ENCODE results near the gene EEF1AKMT1.

EEF1AKMT1 gene

DNA sequence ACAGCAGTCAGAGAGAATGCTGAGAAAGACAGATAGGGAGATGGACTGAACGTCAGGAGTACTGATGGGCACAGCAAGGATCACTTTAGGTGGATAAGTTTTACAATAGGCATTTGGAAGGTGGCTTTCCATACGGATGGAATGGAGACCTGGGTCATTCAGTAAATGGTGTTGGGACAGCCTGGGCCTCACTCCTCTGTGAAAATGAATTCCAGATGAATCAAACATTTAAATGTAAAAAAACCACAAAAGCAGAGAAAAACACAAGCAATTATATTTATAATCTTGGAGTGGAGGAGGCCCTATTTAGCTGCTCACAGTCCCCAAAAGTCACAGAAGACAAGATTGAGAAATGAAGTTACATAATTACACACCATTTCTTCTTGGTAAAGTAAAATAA lies 65.5 kb downstream of the EEF1AKMT1 start:
- H3K4me1 ChIP-seq (ENCODE audit: control insufficient read depth, insufficient read depth, low read length): peaks cover 18% of the 10 kb centered on the region
- H3K4me3 ChIP-seq (ENCODE audit: low read length in 2 of 2): no peak overlapping the region
- no peak overlapping the region for H3K9ac ChIP-seq (ENCODE audit: low read length in 2 of 2)
- no peaks in the 10 kb centered on the region for H3K36me3 ChIP-seq (ENCODE audit: control insufficient read depth in 2 of 2, insufficient read depth in 2 of 2, low read length in 2 of 2)
- H3K9me3 ChIP-seq (ENCODE audit: control insufficient read depth in 2 of 2, low read length in 2 of 2): no peaks in the 10 kb centered on the region
- H3K27ac ChIP-seq (ENCODE audit: low read length): no peak overlapping the region
- no peaks in the 10 kb centered on the region for H3K27me3 ChIP-seq (ENCODE audit: control insufficient read depth in 1 of 2, insufficient read depth in 2 of 2, low read length in 2 of 2)

DNA sequence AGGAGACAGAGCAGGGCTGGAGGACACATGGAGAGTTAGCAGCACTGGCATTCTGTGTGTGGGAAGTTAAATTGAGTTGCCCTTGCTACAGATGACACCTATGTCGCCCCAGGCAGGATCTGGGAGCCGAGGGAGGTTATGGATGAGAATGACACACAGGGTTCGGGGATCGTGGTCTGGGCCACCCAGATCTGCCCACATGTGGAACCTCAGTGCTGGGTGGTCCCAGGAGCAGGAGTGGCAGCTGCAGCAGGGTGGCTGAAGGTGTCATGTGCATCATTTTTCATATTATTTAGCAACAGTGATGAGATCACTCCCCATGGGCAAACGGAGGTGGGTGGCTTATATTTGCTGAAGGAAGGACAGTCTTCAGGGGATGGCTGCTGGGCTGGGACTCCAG lies 67.1 kb downstream of the EEF1AKMT1 start:
- Histone ChIP-seq H3K27me3 (ENCODE audit: control insufficient read depth in 1 of 2, insufficient read depth in 2 of 2, low read length in 2 of 2) (no peaks in the 10 kb centered on the region), H3K36me3 (ENCODE audit: control insufficient read depth in 2 of 2, insufficient read depth in 2 of 2, low read length in 2 of 2) (no peaks in the 10 kb centered on the region), H3K9ac (ENCODE audit: low read length in 2 of 2) (no peak overlapping the region), H3K4me3 (ENCODE audit: low read length in 2 of 2) (no peak overlapping the region), H3K9me3 (ENCODE audit: control insufficient read depth in 2 of 2, low read length in 2 of 2) (no peaks in the 10 kb centered on the region), H3K27ac (ENCODE audit: low read length) (no peak overlapping the region), H3K4me1 (ENCODE audit: control insufficient read depth, insufficient read depth, low read length) (peaks cover 22% of the 10 kb centered on the region)

DNA sequence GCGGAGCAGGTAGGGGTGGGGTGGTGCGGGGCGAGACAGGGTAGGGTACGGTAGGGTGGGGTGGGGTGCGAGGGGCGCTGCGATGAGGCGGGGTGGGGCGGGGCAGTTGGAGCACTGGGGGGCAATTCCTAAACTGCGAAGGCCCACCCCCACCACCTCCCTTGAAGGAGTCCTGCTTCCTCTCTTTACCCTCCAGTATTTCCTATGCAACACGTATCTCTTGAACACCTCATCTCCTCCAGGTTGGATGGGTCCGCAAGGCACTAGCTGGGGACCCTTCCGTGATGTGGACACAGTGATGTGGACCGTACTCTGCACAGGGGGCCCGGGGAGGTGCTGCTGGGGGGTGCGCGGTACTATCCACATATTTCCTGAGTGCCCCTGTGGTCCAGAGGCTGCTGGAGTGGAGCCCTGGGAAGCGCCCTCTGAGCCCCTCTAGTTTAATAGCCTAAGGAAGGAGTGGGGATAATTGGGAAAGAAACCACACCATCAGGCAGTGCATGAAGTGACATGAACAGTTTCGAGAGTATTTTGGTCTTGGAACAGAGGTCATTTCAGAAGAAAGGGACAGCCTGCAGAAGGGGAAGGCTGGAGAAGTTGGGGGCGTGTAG lies 69.2 kb downstream of the EEF1AKMT1 start:
- Histone ChIP-seq H3K4me3 (ENCODE audit: low read length in 2 of 2) (peak overlapping the region in 1 of 2 donors; percentile 55), H3K27ac (ENCODE audit: low read length) (no peak overlapping the region)

GRCh38 chr13:20703780-20704458 lies 69.8 kb downstream of the EEF1AKMT1 start:
- no peak overlapping the region for H3K9ac ChIP-seq (ENCODE audit: low read length in 2 of 2)
- H3K4me3 ChIP-seq (ENCODE audit: low read length in 2 of 2): peak overlapping the region in 1 of 2 donors; percentile 62
- no peak overlapping the region for H3K27ac ChIP-seq (ENCODE audit: low read length)
- H3K36me3 ChIP-seq (ENCODE audit: control insufficient read depth in 2 of 2, insufficient read depth in 2 of 2, low read length in 2 of 2): no peaks in the 10 kb centered on the region
- peaks cover 13% of the 10 kb centered on the region for H3K4me1 ChIP-seq (ENCODE audit: control insufficient read depth, insufficient read depth, low read length)
- no peaks in the 10 kb centered on the region for H3K9me3 ChIP-seq (ENCODE audit: control insufficient read depth in 2 of 2, low read length in 2 of 2)
- H3K27me3 ChIP-seq (ENCODE audit: control insufficient read depth in 1 of 2, insufficient read depth in 2 of 2, low read length in 2 of 2): no peaks in the 10 kb centered on the region

More for the DNA sequence above, 69.2 kb downstream of the EEF1AKMT1 start:
- Histone ChIP-seq H3K9ac (ENCODE audit: low read length in 2 of 2) (no peak overlapping the region), H3K36me3 (ENCODE audit: control insufficient read depth in 2 of 2, insufficient read depth in 2 of 2, low read length in 2 of 2) (no peaks in the 10 kb centered on the region), H3K9me3 (ENCODE audit: control insufficient read depth in 2 of 2, low read length in 2 of 2) (no peaks in the 10 kb centered on the region), H3K27me3 (ENCODE audit: control insufficient read depth in 1 of 2, insufficient read depth in 2 of 2, low read length in 2 of 2) (no peaks in the 10 kb centered on the region), H3K4me1 (ENCODE audit: control insufficient read depth, insufficient read depth, low read length) (peaks cover 20% of the 10 kb centered on the region)

DNA sequence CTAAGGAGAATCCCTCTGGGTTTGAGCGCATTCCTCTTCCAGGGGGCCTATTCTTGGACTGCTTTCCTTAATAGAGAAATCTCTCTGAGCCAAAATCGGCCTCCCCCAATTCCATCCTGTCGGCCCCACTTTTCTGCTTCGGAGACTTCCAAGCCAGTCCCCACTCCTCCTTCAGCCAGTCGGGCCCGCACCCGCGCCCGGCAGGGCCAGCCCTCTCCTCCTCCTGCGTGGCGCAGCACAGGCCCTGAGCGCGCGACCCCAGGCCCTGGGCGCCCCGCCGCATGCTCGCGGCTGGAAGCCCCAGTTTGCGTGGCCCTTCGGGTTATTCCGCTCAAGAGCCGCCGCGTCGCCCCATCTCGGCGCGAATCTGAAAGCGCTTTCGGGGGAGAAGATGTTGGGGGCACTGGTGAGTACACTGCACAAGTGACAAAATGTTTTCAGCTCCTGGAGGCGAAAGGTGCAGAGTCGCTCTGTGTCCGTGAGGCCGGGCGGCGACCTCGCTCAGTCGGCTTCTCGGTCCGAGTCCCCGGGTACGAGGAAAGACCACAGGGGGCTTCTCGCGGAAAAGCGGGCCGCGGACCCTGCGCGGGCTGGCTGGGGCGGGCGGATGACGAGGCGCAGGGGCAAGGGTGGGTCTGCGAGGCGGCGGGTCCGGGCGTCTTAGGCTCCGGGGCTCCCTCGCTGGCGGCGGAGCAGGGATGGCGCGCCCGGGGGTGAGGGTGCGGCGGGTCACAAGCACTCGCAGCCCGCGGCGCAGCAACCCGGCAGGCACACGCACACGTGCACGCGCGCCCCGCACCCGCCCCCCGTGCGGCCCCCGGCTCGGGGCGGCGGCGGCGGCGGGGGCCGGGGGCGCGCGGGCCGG lies 70.6 kb downstream of the EEF1AKMT1 start, which contains the start of gene IL17D:
Gene IL17D, plus strand, starts transcription at position 785 of the 865 bp plus-strand sequence. CDS start 303 bp downstream, outside the sequence.
- Histone ChIP-seq H3K4me3 (ENCODE audit: low read length in 2 of 2) (peak within 1 kb of the TSS; percentile 80 to 83), H3K27ac (ENCODE audit: low read length) (peak within 1 kb of the TSS; percentile 37), H3K9ac (ENCODE audit: low read length in 2 of 2) (peak within 1 kb of the TSS; percentile 68 to 72), H3K27me3 (ENCODE audit: control insufficient read depth in 1 of 2, insufficient read depth in 2 of 2, low read length in 2 of 2) (no peaks in the 10 kb centered on the region), H3K4me1 (ENCODE audit: control insufficient read depth, insufficient read depth, low read length) (peaks cover 13% of the 10 kb centered on the region), H3K36me3 (ENCODE audit: control insufficient read depth in 2 of 2, insufficient read depth in 2 of 2, low read length in 2 of 2) (no peaks in the 10 kb centered on the region), H3K9me3 (ENCODE audit: control insufficient read depth in 2 of 2, low read length in 2 of 2) (no peaks in the 10 kb centered on the region)

DNA sequence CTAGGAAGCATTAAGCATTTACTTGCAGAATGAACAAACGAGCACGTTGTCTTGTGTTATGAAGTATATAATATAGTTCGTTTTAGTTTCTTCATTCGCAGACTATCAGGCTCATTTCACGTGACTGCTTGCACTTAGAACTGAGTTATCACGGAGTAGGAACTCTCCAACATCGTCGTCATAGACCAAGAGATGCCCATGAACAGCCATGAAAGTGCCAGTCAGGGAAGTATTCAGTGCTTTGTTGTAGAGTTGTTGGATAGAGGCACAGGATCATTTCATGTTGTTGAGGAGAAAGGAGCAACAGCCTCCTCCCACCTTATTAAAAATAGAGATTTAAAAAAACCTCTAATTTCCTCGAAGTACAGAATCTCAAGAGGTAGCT lies 71.2 kb downstream of the EEF1AKMT1 start:
- peak overlapping the region; percentile 68 to 72 for H3K9ac ChIP-seq (ENCODE audit: low read length in 2 of 2)
- peak overlapping the region; percentile 80 to 83 for H3K4me3 ChIP-seq (ENCODE audit: low read length in 2 of 2)
- no peaks in the 10 kb centered on the region for H3K36me3 ChIP-seq (ENCODE audit: control insufficient read depth in 2 of 2, insufficient read depth in 2 of 2, low read length in 2 of 2)
- no peak overlapping the region for H3K27ac ChIP-seq (ENCODE audit: low read length)
- no peaks in the 10 kb centered on the region for H3K9me3 ChIP-seq (ENCODE audit: control insufficient read depth in 2 of 2, low read length in 2 of 2)
- H3K4me1 ChIP-seq (ENCODE audit: control insufficient read depth, insufficient read depth, low read length): peaks cover 13% of the 10 kb centered on the region
- no peaks in the 10 kb centered on the region for H3K27me3 ChIP-seq (ENCODE audit: control insufficient read depth in 1 of 2, insufficient read depth in 2 of 2, low read length in 2 of 2)

DNA sequence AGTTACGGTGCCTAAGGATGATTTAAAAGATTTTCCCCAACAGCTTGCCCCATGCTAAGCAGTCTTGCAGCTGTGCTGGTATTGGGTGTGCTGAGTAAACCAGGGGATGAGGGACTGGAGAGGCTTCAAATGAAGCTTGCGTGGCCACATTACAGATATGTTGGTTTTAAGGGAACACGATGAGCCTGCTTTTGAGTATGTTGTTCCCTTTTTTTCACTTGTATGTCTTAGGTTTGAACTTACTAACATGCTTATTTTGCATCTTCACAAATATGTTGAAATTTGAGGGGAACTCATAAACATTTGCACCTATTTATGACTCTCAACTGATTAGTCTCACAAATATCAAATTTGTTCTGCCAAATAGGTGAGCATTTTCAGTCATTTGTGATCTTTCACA lies 72.3 kb downstream of the EEF1AKMT1 start:
- no peak overlapping the region for H3K4me3 ChIP-seq (ENCODE audit: low read length in 2 of 2)

GRCh38 chr13:20700288-20700687 lies 73.5 kb downstream of the EEF1AKMT1 start:
- H3K9ac ChIP-seq (ENCODE audit: low read length in 2 of 2): no peak overlapping the region
- no peak overlapping the region for H3K4me3 ChIP-seq (ENCODE audit: low read length in 2 of 2)
- no peaks in the 10 kb centered on the region for H3K36me3 ChIP-seq (ENCODE audit: control insufficient read depth in 2 of 2, insufficient read depth in 2 of 2, low read length in 2 of 2)
- H3K27me3 ChIP-seq (ENCODE audit: control insufficient read depth in 1 of 2, insufficient read depth in 2 of 2, low read length in 2 of 2): no peaks in the 10 kb centered on the region
- peaks cover 13% of the 10 kb centered on the region for H3K4me1 ChIP-seq (ENCODE audit: control insufficient read depth, insufficient read depth, low read length)
- no peak overlapping the region for H3K27ac ChIP-seq (ENCODE audit: low read length)
- H3K9me3 ChIP-seq (ENCODE audit: control insufficient read depth in 2 of 2, low read length in 2 of 2): no peaks in the 10 kb centered on the region

More for the DNA sequence above, 72.3 kb downstream of the EEF1AKMT1 start:
- Histone ChIP-seq H3K36me3 (ENCODE audit: control insufficient read depth in 2 of 2, insufficient read depth in 2 of 2, low read length in 2 of 2) (no peaks in the 10 kb centered on the region), H3K27me3 (ENCODE audit: control insufficient read depth in 1 of 2, insufficient read depth in 2 of 2, low read length in 2 of 2) (no peaks in the 10 kb centered on the region), H3K27ac (ENCODE audit: low read length) (no peak overlapping the region), H3K9me3 (ENCODE audit: control insufficient read depth in 2 of 2, low read length in 2 of 2) (no peaks in the 10 kb centered on the region), H3K4me1 (ENCODE audit: control insufficient read depth, insufficient read depth, low read length) (peaks cover 13% of the 10 kb centered on the region), H3K9ac (ENCODE audit: low read length in 2 of 2) (no peak overlapping the region)

DNA sequence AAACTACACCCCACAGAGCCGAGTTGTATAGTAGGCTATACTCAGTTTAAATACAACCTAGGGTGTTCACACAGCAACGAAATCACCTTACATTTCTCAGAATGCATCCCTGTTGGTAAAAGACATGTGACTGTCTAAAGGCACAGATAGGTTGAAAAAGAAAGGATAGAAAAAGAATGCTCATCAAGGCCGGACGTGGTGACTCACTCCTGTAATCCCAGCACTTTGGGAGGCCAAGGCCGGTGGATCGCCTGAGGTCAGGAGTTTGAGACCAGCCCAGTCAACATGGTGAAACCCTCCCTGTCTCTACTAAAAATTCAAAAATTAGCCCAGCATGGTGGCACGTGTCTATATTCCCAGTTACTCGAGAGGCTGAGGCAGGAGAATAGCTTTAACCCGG lies 74.0 kb downstream of the EEF1AKMT1 start:
- Histone ChIP-seq H3K36me3 (ENCODE audit: control insufficient read depth in 2 of 2, insufficient read depth in 2 of 2, low read length in 2 of 2) (no peaks in the 10 kb centered on the region), H3K9ac (ENCODE audit: low read length in 2 of 2) (no peak overlapping the region), H3K4me3 (ENCODE audit: low read length in 2 of 2) (no peak overlapping the region), H3K4me1 (ENCODE audit: control insufficient read depth, insufficient read depth, low read length) (peaks cover 12% of the 10 kb centered on the region), H3K9me3 (ENCODE audit: control insufficient read depth in 2 of 2, low read length in 2 of 2) (no peaks in the 10 kb centered on the region), H3K27me3 (ENCODE audit: control insufficient read depth in 1 of 2, insufficient read depth in 2 of 2, low read length in 2 of 2) (no peaks in the 10 kb centered on the region), H3K27ac (ENCODE audit: low read length) (no peak overlapping the region)

GRCh38 chr13:20696073-20696472 lies 77.7 kb downstream of the EEF1AKMT1 start:
- no peak overlapping the region for H3K27ac ChIP-seq (ENCODE audit: low read length)
- H3K9ac ChIP-seq (ENCODE audit: low read length in 2 of 2): no peak overlapping the region
- H3K9me3 ChIP-seq (ENCODE audit: control insufficient read depth in 2 of 2, low read length in 2 of 2): no peaks in the 10 kb centered on the region
- no peak overlapping the region for H3K4me3 ChIP-seq (ENCODE audit: low read length in 2 of 2)
- H3K4me1 ChIP-seq (ENCODE audit: control insufficient read depth, insufficient read depth, low read length): no peaks in the 10 kb centered on the region
- H3K36me3 ChIP-seq (ENCODE audit: control insufficient read depth in 2 of 2, insufficient read depth in 2 of 2, low read length in 2 of 2): no peaks in the 10 kb centered on the region
- H3K27me3 ChIP-seq (ENCODE audit: control insufficient read depth in 1 of 2, insufficient read depth in 2 of 2, low read length in 2 of 2): no peaks in the 10 kb centered on the region

Data from stomach smooth muscle (tissue), 2 donors.